ENCODE measurements around the gene CPLX1.

The CPLX1 gene

DNA sequence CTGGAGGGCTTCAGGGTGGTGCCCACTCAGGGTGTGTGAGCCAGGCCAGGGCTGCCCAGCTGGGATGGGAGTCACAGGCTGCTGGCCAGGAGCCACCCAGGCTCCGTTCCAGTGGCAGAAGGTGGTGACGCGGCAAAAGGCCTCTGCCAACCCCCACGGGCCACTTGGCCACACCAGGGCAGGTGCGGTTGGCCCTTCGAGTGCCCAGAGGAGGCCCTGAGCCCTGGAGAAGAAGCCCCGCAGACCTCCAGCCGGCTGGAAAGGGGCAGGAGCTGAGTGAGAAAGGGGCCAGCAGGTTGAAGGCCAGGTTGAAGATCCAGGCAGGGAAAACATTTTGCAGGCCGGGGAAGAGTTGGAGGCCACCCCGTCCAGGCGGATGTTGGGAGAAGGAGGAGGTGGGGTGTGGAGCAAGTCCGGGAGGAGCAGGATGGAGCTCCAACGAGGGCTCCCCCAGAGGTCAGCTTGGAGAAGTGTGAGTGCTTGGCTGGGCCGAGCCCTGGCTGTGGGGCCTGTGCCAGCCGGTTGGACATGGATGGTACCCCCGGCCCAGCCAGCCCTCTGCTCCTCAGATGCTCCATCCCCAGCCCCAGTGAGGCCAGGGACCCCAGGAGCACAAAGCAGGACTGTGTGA is 2.8 kb upstream of the CPLX1 start:
- no peaks in the 10 kb centered on the region for H3K36me3 ChIP-seq (replicated peaks)
- H3K27ac ChIP-seq = no peak overlapping the region
- H3K4me3 ChIP-seq (ENCODE audit: low read depth, low read length) = no peak overlapping the region
- DNase-seq = no peak
- TF ChIP-seq, protein P1, sequence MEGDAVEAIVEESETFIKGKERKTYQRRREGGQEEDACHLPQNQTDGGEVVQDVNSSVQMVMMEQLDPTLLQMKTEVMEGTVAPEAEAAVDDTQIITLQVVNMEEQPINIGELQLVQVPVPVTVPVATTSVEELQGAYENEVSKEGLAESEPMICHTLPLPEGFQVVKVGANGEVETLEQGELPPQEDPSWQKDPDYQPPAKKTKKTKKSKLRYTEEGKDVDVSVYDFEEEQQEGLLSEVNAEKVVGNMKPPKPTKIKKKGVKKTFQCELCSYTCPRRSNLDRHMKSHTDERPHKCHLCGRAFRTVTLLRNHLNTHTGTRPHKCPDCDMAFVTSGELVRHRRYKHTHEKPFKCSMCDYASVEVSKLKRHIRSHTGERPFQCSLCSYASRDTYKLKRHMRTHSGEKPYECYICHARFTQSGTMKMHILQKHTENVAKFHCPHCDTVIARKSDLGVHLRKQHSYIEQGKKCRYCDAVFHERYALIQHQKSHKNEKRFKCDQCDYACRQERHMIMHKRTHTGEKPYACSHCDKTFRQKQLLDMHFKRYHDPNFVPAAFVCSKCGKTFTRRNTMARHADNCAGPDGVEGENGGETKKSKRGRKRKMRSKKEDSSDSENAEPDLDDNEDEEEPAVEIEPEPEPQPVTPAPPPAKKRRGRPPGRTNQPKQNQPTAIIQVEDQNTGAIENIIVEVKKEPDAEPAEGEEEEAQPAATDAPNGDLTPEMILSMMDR (IDR thresholded peaks at IDR 0.05; ENCODE audit: low read depth, low read length, missing control alignments) = peak; percentile 41
- peaks cover 34% of the 10 kb centered on the region for H3K27me3 ChIP-seq (replicated peaks)
- in situ Hi-C loops (cut with HindIII; ENCODE audit: low pct_ligation_motif_present, low sequenced_read_pairs) = no loop called here

DNA sequence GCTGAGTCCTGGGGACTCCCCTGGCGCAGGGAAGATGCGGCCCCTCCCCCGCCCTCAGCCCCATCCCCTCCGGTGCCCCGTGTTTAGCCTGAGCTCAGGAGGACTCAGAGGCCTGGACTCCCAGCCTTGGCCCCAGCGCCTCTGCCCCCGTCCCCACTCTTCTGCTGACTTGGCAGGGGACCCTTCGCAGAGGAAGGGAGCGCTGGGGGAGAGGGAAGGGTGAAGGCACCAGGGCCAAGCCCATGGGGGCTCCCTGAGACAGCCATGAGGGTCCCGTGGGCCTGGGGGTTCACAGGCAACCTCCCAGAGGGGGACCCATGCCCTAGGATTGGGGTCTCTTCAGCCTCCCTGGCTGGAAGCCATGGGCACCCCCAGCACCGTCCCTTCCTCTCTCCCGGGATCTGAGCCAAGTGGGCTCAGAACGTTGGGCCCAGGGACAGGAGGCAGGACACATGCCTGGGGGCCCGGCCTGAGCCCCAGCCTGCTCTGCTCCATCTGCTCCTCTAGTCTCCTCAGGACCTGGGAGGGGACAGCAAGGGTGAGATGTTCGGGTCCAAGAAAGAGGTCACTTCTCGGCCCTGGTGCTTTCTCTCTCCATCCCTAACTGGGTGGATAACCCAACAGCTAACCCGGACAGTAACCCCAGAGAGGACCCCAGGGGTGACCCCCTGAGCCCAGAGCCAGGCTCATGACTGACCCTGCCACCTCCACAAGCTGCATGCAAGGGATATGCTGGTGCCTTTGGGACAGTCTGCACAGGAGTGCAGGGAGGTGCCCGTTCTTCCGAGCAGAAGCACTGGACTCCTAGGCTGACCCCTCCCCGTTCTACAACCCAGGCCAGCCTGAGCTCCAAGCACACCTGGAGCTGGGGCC is 1.5 kb upstream of the CPLX1 start:
- TF ChIP-seq, protein P1 (IDR thresholded peaks at IDR 0.05; ENCODE audit: low read depth, low read length, missing control alignments) = no peak
- in situ Hi-C loops (cut with HindIII; ENCODE audit: low pct_ligation_motif_present, low sequenced_read_pairs) = no loop called here
- Histone ChIP-seq H3K36me3 (replicated peaks) (no peaks in the 10 kb centered on the region), H3K27ac (no peak overlapping the region), H3K27me3 (replicated peaks) (peaks cover 47% of the 10 kb centered on the region), H3K4me3 (ENCODE audit: low read depth, low read length) (no peak overlapping the region)
- no peak for DNase-seq

DNA sequence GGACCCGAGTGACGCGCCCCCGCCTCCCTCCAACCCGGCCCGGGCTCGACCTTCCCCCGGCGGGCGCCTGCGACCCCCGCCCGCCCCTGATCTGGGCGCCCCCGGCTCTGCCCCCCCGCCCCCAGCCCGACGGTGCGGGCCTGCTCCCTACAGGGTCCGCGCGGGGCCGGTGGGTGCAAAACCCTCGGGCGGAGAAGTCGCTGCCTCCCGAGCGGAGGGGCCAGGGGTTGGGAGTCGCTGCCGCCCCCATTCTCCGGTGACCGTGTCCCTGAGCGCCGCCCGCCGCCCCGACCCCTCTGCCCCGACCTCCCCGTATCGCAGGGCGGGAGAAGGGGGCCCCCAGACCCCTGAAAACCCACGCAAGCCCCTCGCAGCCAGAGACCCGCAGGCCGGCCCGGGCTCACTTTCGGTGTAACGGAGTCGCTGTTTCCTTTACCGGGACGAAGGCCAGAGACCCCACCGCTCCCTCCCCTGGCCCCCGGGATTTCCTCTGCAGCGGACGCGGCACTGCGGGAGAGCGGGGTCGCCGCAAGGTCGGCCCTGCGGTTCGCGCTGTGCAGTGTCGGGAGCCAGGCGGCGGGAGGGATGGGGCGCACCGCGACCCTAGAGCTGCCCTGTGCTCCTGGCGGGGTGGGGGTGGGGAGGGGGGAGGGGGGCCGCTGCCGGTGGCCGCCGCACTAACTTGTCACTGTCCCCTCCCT is 729 bp upstream of the CPLX1 start:
- Histone ChIP-seq H3K27ac (no peak overlapping the region), H3K36me3 (replicated peaks) (no peaks in the 10 kb centered on the region), H3K27me3 (replicated peaks) (peaks cover 54% of the 10 kb centered on the region), H3K4me3 (ENCODE audit: low read depth, low read length) (no peak overlapping the region)
- no peak for DNase-seq
- in situ Hi-C loops (cut with HindIII; ENCODE audit: low pct_ligation_motif_present, low sequenced_read_pairs) = no loop called here
- TF ChIP-seq, protein P1 (IDR thresholded peaks at IDR 0.05; ENCODE audit: low read depth, low read length, missing control alignments) = no peak

DNA sequence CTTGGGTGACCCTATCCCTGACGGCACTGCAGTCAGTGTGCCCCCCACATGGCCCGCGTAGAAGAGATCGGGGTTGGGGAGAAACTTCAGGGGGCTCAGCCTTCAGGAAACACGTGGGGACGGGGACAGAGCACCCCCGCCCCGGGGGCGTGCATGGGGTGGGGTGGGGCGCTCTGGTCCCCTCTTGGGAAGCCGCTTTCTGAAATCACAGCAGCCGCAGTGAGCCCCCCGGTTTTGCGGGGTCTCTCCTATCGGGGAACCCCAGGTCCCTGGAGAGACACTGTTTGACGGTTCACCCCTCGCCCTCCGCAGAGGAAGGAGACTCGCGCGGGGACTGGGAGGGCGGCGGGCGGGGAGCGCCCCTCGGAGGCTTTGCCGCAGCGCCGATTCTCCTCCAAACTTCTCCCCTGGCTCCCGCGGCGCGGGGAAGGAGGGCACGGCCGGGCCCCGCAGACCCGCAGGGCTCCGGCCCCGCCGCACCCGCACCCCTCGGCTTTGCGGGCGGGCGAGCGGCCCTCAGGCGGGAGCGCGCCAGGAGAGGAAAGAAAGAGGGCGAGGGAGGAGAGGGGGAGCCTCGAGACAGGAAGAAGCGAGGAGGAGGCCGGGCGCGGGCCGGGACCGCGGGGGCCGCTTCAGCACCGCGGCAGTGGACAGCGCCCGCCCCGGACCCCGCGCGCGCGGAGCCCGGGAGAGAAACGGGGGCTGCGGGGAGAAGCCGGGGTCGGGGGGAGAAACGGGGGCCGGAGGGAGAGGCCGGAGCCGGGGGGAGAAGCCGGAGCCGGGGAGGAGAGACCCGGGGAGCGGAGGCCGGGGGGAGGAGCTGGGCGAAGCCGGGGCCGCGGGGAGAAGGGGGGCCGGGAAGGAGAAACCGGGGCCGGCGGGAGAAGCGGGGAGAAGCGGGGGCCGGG is 612 bp downstream of the CPLX1 start:
- no peak for DNase-seq
- no peak overlapping the region for H3K4me3 ChIP-seq (ENCODE audit: low read depth, low read length)
- peaks cover 54% of the 10 kb centered on the region for H3K27me3 ChIP-seq (replicated peaks)
- TF ChIP-seq, protein P1 (IDR thresholded peaks at IDR 0.05; ENCODE audit: low read depth, low read length, missing control alignments) = no peak
- H3K27ac ChIP-seq = no peak overlapping the region
- in situ Hi-C loops (cut with HindIII; ENCODE audit: low pct_ligation_motif_present, low sequenced_read_pairs) = no loop called here
- no peaks in the 10 kb centered on the region for H3K36me3 ChIP-seq (replicated peaks)

DNA sequence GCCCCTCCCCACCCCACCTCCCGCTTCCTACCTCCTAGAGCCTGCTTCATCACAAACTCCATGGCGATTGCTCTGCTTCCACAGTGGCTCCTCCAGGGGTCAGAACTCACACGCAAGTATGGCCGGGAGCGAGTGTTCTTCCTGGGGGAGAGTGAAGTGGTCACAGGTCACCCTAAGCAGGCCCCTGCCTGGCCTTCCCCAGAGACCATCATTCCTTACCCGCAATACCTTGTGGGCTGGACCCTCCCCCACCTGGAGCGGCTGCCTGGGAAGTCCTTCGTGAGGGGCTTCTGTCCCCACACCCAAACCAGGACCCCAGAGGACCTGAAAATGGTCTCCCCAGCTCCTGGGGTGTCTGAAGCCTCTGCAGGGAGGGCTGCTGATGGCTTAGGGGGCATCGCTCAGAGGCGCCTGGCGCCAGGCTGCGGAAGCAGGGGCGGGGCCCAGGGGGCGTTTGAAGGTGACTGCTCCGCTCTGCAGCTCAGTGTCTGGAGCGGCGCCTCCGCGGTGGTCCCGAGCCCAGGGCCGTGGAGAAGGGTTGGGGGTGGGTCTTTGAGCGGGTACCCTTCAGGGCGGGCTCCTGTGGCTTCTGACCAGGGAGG is 1.4 kb downstream of the CPLX1 start:
- in situ Hi-C loops (cut with HindIII; ENCODE audit: low pct_ligation_motif_present, low sequenced_read_pairs) = no loop called here
- Histone ChIP-seq H3K27ac (no peak overlapping the region), H3K4me3 (ENCODE audit: low read depth, low read length) (no peak overlapping the region), H3K27me3 (replicated peaks) (peaks cover 54% of the 10 kb centered on the region), H3K36me3 (replicated peaks) (no peaks in the 10 kb centered on the region)
- TF ChIP-seq, protein P1 (IDR thresholded peaks at IDR 0.05; ENCODE audit: low read depth, low read length, missing control alignments) = no peak
- DNase-seq = no peak

All from brain microvascular endothelial cell (primary cell).